GM12878 (cell line): Measurements from ENCODE around the gene KCNJ16. TPM values are rescaled to one million over a fixed set of nuclear protein-coding genes. Genes with fewer than 3 reads are reported as not detected.

Experiments
- BMI1 ChIP-seq: fragments of 450-650 bp; IDR thresholded peaks from 2 replicates; pipeline ENCODE4 v1.6.1; 2016; ENCODE audit warnings: mild to moderate bottlenecking, moderate library complexity, borderline replicate concordance
- EED ChIP-seq: sonication (generic); IDR thresholded peaks from 2 replicates; pipeline ENCODE4 v1.6.1; 2016; ENCODE audit warnings: antibody characterized with exemption, low read depth
- GABPA ChIP-seq: IDR thresholded peaks from 2 replicates; pipeline ENCODE4 v1.6.1; 2014; ENCODE audit warnings: antibody characterized with exemption, low read depth, mild to moderate bottlenecking, inconsistent platforms
- GATAD2B ChIP-seq: fragments of 450-650 bp; conservative IDR thresholded peaks from 2 replicates; pipeline ENCODE4 v1.6.1; 2017; ENCODE audit warnings: low read depth, mild to moderate bottlenecking, moderate library complexity
- MEF2A ChIP-seq: IDR thresholded peaks from 2 replicates; pipeline ENCODE4 v1.6.1; 2011; ENCODE audit warnings: low read depth, mild to moderate bottlenecking, low read length, moderate library complexity; ENCODE audit not compliant: insufficient read depth
- MYB ChIP-seq: fragments of 150-350 bp; IDR thresholded peaks from 2 replicates; pipeline ENCODE4 v1.6.1; 2014; ENCODE audit warnings: mild to moderate bottlenecking, low read depth, low read length, borderline replicate concordance
- NBN ChIP-seq: fragments of 450-650 bp; IDR thresholded peaks from 2 replicates; pipeline ENCODE4 v1.6.1; 2016
- PBX3 ChIP-seq: IDR thresholded peaks from 2 replicates; pipeline ENCODE4 v1.6.1; 2011; ENCODE audit warnings: mild to moderate bottlenecking, low read depth, low read length, moderate library complexity; ENCODE audit not compliant: insufficient replicate concordance
- PML ChIP-seq: IDR thresholded peaks from 2 replicates; pipeline ENCODE4 v1.6.1; 2012; ENCODE audit warnings: low read length, inconsistent platforms
- POLR2AphosphoS2 ChIP-seq: IDR thresholded peaks from 2 replicates; pipeline ENCODE4 v1.6.1; 2011; ENCODE audit warnings: low read depth, mild to moderate bottlenecking, low read length, improper control_type of control experiment, moderate library complexity
- RFX5 ChIP-seq: IDR thresholded peaks from 2 replicates; pipeline ENCODE4 v1.6.1; 2011; ENCODE audit warnings: low read depth, low read length, improper control_type of control experiment
- USF2 ChIP-seq: IDR thresholded peaks from 2 replicates; pipeline ENCODE4 v1.6.1; 2011; ENCODE audit warnings: low read depth, low read length, improper control_type of control experiment, borderline replicate concordance
- ZBED1 ChIP-seq: IDR thresholded peaks from 2 replicates; pipeline ENCODE4 v1.6.1; 2016; ENCODE audit warnings: borderline replicate concordance
- ZSCAN29 ChIP-seq: fragments of 450-650 bp; IDR thresholded peaks from 2 replicates; pipeline ENCODE4 v1.6.1; 2017; ENCODE audit warnings: mild to moderate bottlenecking, moderate library complexity
- polyA plus RNA-seq, 11 experiments: library from polyadenylated mRNA; depleted of rRNA in 4 of 11; unstranded in 6 of 11; stranded (reverse) in 5 of 11; fragments of >200 nt; fragmentation: Nextera tagmentation in 4 of 11; fragmentation: Illumina TruSeq in 1 of 11; extraction: Ambion mirVana in 4 of 11; extraction: Trizol in 1 of 11; gene quantifications; 1 replicate in 1 of 11; 2 replicates in 10 of 11; pipeline versions ENCODE4 v1.2.1 to v1.2.3, GENCODE V29; 2011 to 2016; ENCODE audit warnings: inconsistent platforms in 2 of 11, missing spikeins in 2 of 11, low read depth in 1 of 11
- total RNA-seq, 4 experiments: library from RNA; depleted of rRNA in 3 of 4; stranded (reverse); fragments of >200 nt in 3 of 4; fragmentation: Illumina TruSeq in 1 of 4; extraction: Trizol in 1 of 4; gene quantifications; 2 replicates each; pipeline versions ENCODE4 v1.2.1 to v1.2.3, GENCODE V29; 2013 to 2021

The KCNJ16 gene
- total and polyA plus RNA-seq, 10 of the 15 experiments (the other 5 are each of a cell fraction or from before 2014, with no cell fraction given) = 0.08 to 0.24 (median 0.20) TPM; not detected in 7

GRCh38 chr17:70078549-70078948, 3.5 kb downstream of the KCNJ16 start (continued):
- TF ChIP-seq PBX3 (no peak), NBN (no peak), EED (no peak), GATAD2B (no peak), ZSCAN29 (no peak), RFX5 (no peak), PML (no peak), BMI1 (no peak), ZBED1 (no peak), MYB (no peak), MEF2A (no peak), POLR2AphosphoS2 (no peak), USF2 (no peak), GABPA (no peak)
- TF ChIP-seq, all 136 proteins: peak for 0
